ENCODE results near the gene POU2AF3. TPM values are rescaled to one million over a fixed set of nuclear protein-coding genes. Genes with fewer than 3 reads are reported as not detected.

POU2AF3 gene
- polyA plus RNA-seq, 1 of the 3 experiments (the other 2 are of a cell fraction) = 0.07 TPM

GRCh38 chr11:111349191-111349695, 50.9 kb downstream of the POU2AF3 start:
- Histone ChIP-seq H3K4me2 (no peak overlapping the region), H3F3A (replicated peaks; ENCODE audit: insufficient read depth) (no peaks in the 10 kb centered on the region), H3K36me3 (replicated peaks in 1 of 2; ENCODE audit: control insufficient read depth in 1 of 2, insufficient read depth in 2 of 2, low read length in 1 of 2) (no peaks in the 10 kb centered on the region), H4K20me1 (ENCODE audit: insufficient read depth) (no peaks in the 10 kb centered on the region), H3K9me2 (no peaks in the 10 kb centered on the region), H3K4me3 (ENCODE audit: low read depth in 2 of 2, low read length in 1 of 2) (no peak overlapping the region), H3K27me3 (ENCODE audit: insufficient read depth) (no peaks in the 10 kb centered on the region), H3K9me3 (no peaks in the 10 kb centered on the region; the same call in 1 of the 2 replicates), H3K27ac (ENCODE audit: low read depth in 2 of 2, low read length in 1 of 2) (no peak overlapping the region), H2AFZ (ENCODE audit: low read depth) (no peak overlapping the region), H3K79me2 (ENCODE audit: insufficient read depth) (no peaks in the 10 kb centered on the region), H3K9ac (no peak overlapping the region), H3K4me1 (ENCODE audit: control insufficient read depth in 1 of 2, insufficient read depth in 2 of 2, low read depth in 1 of 2, low read length in 1 of 2) (no peaks in the 10 kb centered on the region)
- TF ChIP-seq SMC3 (IDR thresholded peaks at IDR 0.05; ENCODE audit: low read depth, low read length) = no peak
- no peak for TF ChIP-seq EZH2phosphoT487 (IDR thresholded peaks at IDR 0.05; ENCODE audit: borderline replicate concordance, low read depth)
- TF ChIP-seq, protein P1, sequence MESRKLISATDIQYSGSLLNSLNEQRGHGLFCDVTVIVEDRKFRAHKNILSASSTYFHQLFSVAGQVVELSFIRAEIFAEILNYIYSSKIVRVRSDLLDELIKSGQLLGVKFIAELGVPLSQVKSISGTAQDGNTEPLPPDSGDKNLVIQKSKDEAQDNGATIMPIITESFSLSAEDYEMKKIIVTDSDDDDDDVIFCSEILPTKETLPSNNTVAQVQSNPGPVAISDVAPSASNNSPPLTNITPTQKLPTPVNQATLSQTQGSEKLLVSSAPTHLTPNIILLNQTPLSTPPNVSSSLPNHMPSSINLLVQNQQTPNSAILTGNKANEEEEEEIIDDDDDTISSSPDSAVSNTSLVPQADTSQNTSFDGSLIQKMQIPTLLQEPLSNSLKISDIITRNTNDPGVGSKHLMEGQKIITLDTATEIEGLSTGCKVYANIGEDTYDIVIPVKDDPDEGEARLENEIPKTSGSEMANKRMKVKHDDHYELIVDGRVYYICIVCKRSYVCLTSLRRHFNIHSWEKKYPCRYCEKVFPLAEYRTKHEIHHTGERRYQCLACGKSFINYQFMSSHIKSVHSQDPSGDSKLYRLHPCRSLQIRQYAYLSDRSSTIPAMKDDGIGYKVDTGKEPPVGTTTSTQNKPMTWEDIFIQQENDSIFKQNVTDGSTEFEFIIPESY (IDR thresholded peaks at IDR 0.05; ENCODE audit: borderline replicate concordance, low read depth) = no peak
- TF ChIP-seq FOSL2 (IDR thresholded peaks at IDR 0.05; ENCODE audit: borderline replicate concordance, low read depth) = no peak
- TF ChIP-seq, protein P2, sequence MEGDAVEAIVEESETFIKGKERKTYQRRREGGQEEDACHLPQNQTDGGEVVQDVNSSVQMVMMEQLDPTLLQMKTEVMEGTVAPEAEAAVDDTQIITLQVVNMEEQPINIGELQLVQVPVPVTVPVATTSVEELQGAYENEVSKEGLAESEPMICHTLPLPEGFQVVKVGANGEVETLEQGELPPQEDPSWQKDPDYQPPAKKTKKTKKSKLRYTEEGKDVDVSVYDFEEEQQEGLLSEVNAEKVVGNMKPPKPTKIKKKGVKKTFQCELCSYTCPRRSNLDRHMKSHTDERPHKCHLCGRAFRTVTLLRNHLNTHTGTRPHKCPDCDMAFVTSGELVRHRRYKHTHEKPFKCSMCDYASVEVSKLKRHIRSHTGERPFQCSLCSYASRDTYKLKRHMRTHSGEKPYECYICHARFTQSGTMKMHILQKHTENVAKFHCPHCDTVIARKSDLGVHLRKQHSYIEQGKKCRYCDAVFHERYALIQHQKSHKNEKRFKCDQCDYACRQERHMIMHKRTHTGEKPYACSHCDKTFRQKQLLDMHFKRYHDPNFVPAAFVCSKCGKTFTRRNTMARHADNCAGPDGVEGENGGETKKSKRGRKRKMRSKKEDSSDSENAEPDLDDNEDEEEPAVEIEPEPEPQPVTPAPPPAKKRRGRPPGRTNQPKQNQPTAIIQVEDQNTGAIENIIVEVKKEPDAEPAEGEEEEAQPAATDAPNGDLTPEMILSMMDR (IDR thresholded peaks at IDR 0.05) = no peak
- no peak for TF ChIP-seq MXI1 (IDR thresholded peaks at IDR 0.05; ENCODE audit: low read depth, low read length)
- TF ChIP-seq TEAD4 (IDR thresholded peaks at IDR 0.05; ENCODE audit: borderline replicate concordance, insufficient read depth) = no peak
- TF ChIP-seq PBX3 (IDR thresholded peaks at IDR 0.05) = no peak
- TF ChIP-seq YY1 (IDR thresholded peaks at IDR 0.05; ENCODE audit: low read depth) = no peak
- TF ChIP-seq POLR2AphosphoS5 (IDR thresholded peaks at IDR 0.05; ENCODE audit: low read depth, low read length) = no peak
- no peak for TF ChIP-seq NFIC (IDR thresholded peaks at IDR 0.05; ENCODE audit: borderline replicate concordance)
- TF ChIP-seq USF2 (IDR thresholded peaks at IDR 0.05; ENCODE audit: borderline replicate concordance, low read depth, low read length) = no peak
- TF ChIP-seq NRF1 (IDR thresholded peaks at IDR 0.05; ENCODE audit: low read depth, low read length) = no peak
- TF ChIP-seq FOXM1 (IDR thresholded peaks at IDR 0.05; ENCODE audit: low read depth) = no peak
- no peak for TF ChIP-seq IRF3 (IDR thresholded peaks at IDR 0.05; ENCODE audit: low read depth, low read length)
- TF ChIP-seq, protein P3, sequence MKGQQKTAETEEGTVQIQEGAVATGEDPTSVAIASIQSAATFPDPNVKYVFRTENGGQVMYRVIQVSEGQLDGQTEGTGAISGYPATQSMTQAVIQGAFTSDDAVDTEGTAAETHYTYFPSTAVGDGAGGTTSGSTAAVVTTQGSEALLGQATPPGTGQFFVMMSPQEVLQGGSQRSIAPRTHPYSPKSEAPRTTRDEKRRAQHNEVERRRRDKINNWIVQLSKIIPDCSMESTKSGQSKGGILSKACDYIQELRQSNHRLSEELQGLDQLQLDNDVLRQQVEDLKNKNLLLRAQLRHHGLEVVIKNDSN (IDR thresholded peaks at IDR 0.05; ENCODE audit: borderline replicate concordance, low read depth) = no peak
- TF ChIP-seq RAD21 (IDR thresholded peaks at IDR 0.05; ENCODE audit: low read length) = no peak
- TF ChIP-seq FOXJ3 (CRISPR knock-in tag; IDR thresholded peaks at IDR 0.05) = no peak
- TF ChIP-seq TCF12 (IDR thresholded peaks at IDR 0.05) = no peak
- WGBS (ENCODE audit: low lambda C conversion rate) = 58% methylated on average over 2 of the region's 2 CpGs
- no peak for DNase-seq
- POLR2A ChIA-PET = no interaction called here
- CTCF ChIA-PET = interaction anchor here (0.6 to 0.9 kb wide), 2 partner anchors 16 to 73 kb away, joined by 3 to 4 read pairs; no protein-coding TSS in a partner anchor

Data from SK-N-SH (cell line).